ENCODE results near the gene CD38. TPM values are rescaled to one million over a fixed set of nuclear protein-coding genes. Genes with fewer than 3 reads are reported as not detected.

CD38 gene
- total RNA-seq, 1 experiment from 2014 or later: 0.17 TPM

DNA sequence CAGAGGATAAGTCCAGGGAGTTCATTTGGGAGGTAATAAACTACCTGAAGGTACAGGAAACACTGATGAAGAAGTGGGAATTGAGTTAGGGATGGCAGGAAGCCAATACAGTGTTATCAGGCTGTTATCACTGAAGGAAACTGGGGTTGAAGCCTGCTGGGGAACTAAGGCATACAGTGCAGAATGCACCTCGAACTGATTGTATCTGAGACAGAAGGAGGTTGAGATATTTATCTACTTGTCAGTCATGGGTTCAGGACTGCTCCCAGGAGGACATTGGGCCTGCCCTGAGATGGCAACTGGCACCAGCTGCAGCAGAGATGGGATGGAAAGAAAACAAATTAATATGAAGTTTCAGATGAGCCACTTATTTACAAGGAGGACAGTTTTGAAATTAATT, 35.5 kb upstream of the CD38 start:
- peaks cover 9% of the 10 kb centered on the region for H3K4me1 Mint-ChIP-seq
- H3K27me3 Mint-ChIP-seq (ENCODE audit: low read depth): no peaks in the 10 kb centered on the region
- ChIA-PET POLR2A (no interaction called here), CTCF (no interaction called here)
- DNase-seq (ENCODE audit: low spot score) (no peak), ATAC-seq (no peak)
- H3K4me3 Mint-ChIP-seq: no peak overlapping the region
- TF ChIP-seq MXD4 (CRISPR knock-in tag; IDR thresholded peaks at IDR 0.05; ENCODE audit: borderline replicate concordance) (no peak), HMGA2 (CRISPR knock-in tag; IDR thresholded peaks at IDR 0.05) (no peak), FOXJ3 (CRISPR knock-in tag; IDR thresholded peaks at IDR 0.05; ENCODE audit: borderline replicate concordance) (no peak), ZNF138 (CRISPR knock-in tag; conservative IDR thresholded peaks at IDR 0.05) (no peak), JUN (CRISPR knock-in tag; IDR thresholded peaks at IDR 0.05) (no peak), GTF2I (CRISPR knock-in tag; conservative IDR thresholded peaks at IDR 0.05) (no peak), IRF2 (CRISPR knock-in tag; IDR thresholded peaks at IDR 0.05; ENCODE audit: borderline replicate concordance, low read depth) (no peak), NFE2L1 (CRISPR knock-in tag; IDR thresholded peaks at IDR 0.05) (no peak), ELF4 (CRISPR knock-in tag; IDR thresholded peaks at IDR 0.05; ENCODE audit: low read depth) (no peak), ZNF416 (CRISPR knock-in tag; IDR thresholded peaks at IDR 0.05) (no peak), GABPB1 (CRISPR knock-in tag; IDR thresholded peaks at IDR 0.05) (no peak)
- TF ChIP-seq, protein P1, sequence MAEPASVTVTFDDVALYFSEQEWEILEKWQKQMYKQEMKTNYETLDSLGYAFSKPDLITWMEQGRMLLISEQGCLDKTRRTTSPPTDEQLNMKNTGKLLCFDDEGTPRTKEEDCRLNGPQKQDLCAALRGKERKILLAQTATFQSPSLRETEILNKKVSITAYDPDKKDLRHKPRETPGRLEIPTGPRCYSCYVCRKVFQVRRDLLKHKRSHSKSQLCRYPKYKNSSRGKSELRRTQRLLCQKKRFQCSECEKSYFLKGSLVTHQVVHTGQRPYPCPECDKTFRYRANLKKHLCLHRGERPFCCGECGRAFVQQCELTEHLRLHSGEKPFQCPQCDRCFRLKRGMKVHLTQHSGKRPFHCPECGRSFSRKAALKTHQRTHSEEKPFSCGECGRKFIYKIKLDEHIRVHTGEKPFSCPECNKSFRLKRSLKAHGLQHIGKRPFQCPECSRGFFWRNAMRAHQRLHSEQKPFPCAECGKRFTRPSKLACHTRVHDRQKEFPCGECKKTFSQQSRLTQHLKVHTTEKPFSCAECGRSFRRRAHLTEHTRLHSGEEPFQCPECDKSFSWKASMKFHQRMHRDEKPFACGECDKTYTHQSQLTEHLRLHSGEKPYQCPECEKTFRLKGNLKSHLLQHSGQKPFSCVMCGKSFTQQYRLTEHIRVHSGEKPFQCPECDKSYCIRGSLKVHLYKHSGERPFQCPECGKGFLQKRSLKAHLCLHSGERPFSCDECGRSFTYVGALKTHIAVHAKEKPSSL (CRISPR knock-in tag; conservative IDR thresholded peaks at IDR 0.05): no peak
- TF ChIP-seq, protein P2, sequence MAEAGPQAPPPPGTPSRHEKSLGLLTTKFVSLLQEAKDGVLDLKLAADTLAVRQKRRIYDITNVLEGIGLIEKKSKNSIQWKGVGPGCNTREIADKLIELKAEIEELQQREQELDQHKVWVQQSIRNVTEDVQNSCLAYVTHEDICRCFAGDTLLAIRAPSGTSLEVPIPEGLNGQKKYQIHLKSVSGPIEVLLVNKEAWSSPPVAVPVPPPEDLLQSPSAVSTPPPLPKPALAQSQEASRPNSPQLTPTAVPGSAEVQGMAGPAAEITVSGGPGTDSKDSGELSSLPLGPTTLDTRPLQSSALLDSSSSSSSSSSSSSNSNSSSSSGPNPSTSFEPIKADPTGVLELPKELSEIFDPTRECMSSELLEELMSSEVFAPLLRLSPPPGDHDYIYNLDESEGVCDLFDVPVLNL (CRISPR knock-in tag; IDR thresholded peaks at IDR 0.05; ENCODE audit: borderline replicate concordance, low read depth): no peak
- TF ChIP-seq, protein P3, sequence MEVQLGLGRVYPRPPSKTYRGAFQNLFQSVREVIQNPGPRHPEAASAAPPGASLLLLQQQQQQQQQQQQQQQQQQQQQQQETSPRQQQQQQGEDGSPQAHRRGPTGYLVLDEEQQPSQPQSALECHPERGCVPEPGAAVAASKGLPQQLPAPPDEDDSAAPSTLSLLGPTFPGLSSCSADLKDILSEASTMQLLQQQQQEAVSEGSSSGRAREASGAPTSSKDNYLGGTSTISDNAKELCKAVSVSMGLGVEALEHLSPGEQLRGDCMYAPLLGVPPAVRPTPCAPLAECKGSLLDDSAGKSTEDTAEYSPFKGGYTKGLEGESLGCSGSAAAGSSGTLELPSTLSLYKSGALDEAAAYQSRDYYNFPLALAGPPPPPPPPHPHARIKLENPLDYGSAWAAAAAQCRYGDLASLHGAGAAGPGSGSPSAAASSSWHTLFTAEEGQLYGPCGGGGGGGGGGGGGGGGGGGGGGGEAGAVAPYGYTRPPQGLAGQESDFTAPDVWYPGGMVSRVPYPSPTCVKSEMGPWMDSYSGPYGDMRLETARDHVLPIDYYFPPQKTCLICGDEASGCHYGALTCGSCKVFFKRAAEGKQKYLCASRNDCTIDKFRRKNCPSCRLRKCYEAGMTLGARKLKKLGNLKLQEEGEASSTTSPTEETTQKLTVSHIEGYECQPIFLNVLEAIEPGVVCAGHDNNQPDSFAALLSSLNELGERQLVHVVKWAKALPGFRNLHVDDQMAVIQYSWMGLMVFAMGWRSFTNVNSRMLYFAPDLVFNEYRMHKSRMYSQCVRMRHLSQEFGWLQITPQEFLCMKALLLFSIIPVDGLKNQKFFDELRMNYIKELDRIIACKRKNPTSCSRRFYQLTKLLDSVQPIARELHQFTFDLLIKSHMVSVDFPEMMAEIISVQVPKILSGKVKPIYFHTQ (CRISPR knock-in tag; IDR thresholded peaks at IDR 0.05): no peak
- TF ChIP-seq, protein P4, sequence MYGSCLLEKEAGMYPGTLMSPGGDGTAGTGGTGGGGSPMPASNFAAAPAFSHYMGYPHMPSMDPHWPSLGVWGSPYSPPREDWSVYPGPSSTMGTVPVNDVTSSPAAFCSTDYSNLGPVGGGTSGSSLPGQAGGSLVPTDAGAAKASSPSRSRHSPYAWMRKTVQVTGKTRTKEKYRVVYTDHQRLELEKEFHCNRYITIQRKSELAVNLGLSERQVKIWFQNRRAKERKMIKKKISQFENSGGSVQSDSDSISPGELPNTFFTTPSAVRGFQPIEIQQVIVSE (CRISPR knock-in tag; IDR thresholded peaks at IDR 0.05; ENCODE audit: borderline replicate concordance): no peak
- TF ChIP-seq, protein P5, sequence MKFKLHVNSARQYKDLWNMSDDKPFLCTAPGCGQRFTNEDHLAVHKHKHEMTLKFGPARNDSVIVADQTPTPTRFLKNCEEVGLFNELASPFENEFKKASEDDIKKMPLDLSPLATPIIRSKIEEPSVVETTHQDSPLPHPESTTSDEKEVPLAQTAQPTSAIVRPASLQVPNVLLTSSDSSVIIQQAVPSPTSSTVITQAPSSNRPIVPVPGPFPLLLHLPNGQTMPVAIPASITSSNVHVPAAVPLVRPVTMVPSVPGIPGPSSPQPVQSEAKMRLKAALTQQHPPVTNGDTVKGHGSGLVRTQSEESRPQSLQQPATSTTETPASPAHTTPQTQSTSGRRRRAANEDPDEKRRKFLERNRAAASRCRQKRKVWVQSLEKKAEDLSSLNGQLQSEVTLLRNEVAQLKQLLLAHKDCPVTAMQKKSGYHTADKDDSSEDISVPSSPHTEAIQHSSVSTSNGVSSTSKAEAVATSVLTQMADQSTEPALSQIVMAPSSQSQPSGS (CRISPR knock-in tag; IDR thresholded peaks at IDR 0.05; ENCODE audit: borderline replicate concordance, low read depth): no peak
- TF ChIP-seq, protein P6, sequence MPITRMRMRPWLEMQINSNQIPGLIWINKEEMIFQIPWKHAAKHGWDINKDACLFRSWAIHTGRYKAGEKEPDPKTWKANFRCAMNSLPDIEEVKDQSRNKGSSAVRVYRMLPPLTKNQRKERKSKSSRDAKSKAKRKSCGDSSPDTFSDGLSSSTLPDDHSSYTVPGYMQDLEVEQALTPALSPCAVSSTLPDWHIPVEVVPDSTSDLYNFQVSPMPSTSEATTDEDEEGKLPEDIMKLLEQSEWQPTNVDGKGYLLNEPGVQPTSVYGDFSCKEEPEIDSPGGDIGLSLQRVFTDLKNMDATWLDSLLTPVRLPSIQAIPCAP (CRISPR knock-in tag; IDR thresholded peaks at IDR 0.05): no peak
- TF ChIP-seq, protein P7, sequence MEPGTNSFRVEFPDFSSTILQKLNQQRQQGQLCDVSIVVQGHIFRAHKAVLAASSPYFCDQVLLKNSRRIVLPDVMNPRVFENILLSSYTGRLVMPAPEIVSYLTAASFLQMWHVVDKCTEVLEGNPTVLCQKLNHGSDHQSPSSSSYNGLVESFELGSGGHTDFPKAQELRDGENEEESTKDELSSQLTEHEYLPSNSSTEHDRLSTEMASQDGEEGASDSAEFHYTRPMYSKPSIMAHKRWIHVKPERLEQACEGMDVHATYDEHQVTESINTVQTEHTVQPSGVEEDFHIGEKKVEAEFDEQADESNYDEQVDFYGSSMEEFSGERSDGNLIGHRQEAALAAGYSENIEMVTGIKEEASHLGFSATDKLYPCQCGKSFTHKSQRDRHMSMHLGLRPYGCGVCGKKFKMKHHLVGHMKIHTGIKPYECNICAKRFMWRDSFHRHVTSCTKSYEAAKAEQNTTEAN (CRISPR knock-in tag; IDR thresholded peaks at IDR 0.05): no peak
- TF ChIP-seq, protein P8, sequence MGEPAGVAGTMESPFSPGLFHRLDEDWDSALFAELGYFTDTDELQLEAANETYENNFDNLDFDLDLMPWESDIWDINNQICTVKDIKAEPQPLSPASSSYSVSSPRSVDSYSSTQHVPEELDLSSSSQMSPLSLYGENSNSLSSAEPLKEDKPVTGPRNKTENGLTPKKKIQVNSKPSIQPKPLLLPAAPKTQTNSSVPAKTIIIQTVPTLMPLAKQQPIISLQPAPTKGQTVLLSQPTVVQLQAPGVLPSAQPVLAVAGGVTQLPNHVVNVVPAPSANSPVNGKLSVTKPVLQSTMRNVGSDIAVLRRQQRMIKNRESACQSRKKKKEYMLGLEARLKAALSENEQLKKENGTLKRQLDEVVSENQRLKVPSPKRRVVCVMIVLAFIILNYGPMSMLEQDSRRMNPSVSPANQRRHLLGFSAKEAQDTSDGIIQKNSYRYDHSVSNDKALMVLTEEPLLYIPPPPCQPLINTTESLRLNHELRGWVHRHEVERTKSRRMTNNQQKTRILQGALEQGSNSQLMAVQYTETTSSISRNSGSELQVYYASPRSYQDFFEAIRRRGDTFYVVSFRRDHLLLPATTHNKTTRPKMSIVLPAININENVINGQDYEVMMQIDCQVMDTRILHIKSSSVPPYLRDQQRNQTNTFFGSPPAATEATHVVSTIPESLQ (CRISPR knock-in tag; IDR thresholded peaks at IDR 0.05): no peak
- TF ChIP-seq, protein P9, sequence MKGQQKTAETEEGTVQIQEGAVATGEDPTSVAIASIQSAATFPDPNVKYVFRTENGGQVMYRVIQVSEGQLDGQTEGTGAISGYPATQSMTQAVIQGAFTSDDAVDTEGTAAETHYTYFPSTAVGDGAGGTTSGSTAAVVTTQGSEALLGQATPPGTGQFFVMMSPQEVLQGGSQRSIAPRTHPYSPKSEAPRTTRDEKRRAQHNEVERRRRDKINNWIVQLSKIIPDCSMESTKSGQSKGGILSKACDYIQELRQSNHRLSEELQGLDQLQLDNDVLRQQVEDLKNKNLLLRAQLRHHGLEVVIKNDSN (CRISPR knock-in tag; IDR thresholded peaks at IDR 0.05): no peak
- H3K36me3 Mint-ChIP-seq: 0 out of 2 replicates have a peak, but pooled peaks cover 2% of the 10 kb centered on the region
- H3K9me3 Mint-ChIP-seq: peaks cover 17% of the 10 kb centered on the region
- H3K27ac Mint-ChIP-seq: no peak overlapping the region

Measured in WTC11 (cell line).